Gastroesophageal sphincter (tissue), 4 donors: Measurements from ENCODE around the gene TMEM176B. TPM values are rescaled to one million over a fixed set of nuclear protein-coding genes. Genes with fewer than 3 reads are reported as not detected.

Experiments
- ATAC-seq: fragments of 150-250 bp; one replicate; pipeline ENCODE4 v1.9.1; 2016; ENCODE audit warnings: mild to moderate bottlenecking, moderate library complexity
- H3K27ac ChIP-seq, 4 donors: fragments of 200-600 bp; sonication (generic) in 3 of 4; 1 replicate in 3 of 4; 2 replicates in 1 of 4; pipeline ENCODE4 v1.5.1; 2016 to 2019
- H3K27me3 ChIP-seq: fragments of 200-600 bp; sonication (generic); one replicate; pipeline ENCODE4 v1.5.1; 2019
- H3K36me3 ChIP-seq, 2 donors: fragments of 200-600 bp; sonication (generic); one replicate each; pipeline ENCODE4 v1.5.1; 2019; ENCODE audit warnings: control low read depth in 1 of 2
- H3K4me1 ChIP-seq, 3 donors: fragments of 200-600 bp; sonication (generic); 1 replicate in 2 of 3; 2 replicates in 1 of 3; pipeline ENCODE4 v1.5.1; 2016 to 2019; ENCODE audit warnings: control low read depth in 2 of 3
- H3K4me3 ChIP-seq, 2 donors: fragments of 200-600 bp; sonication (generic); one replicate each; pipeline ENCODE4 v1.5.1; 2019; ENCODE audit warnings: mild to moderate bottlenecking in 1 of 2, moderate library complexity in 1 of 2
- H3K9me3 ChIP-seq, 3 donors: fragments of 200-600 bp; sonication (generic); one replicate each; pipeline ENCODE4 v1.5.1; 2017 to 2019; ENCODE audit warnings: control low read depth in 2 of 3
- EP300 ChIP-seq: sonication (generic); formaldehyde crosslinking; IDR thresholded peaks from one replicate; pipeline ENCODE4 v1.6.1; 2017; ENCODE audit warnings: antibody characterized with exemption, mild to moderate bottlenecking
- POLR2A ChIP-seq, 2 donors: fragments of 450-650 bp; IDR thresholded peaks; one replicate each; pipeline ENCODE4 v1.6.1; 2017; ENCODE audit warnings: antibody characterized with exemption in 2 of 2, mild to moderate bottlenecking in 2 of 2, moderate library complexity in 1 of 2
- POLR2AphosphoS5 ChIP-seq: sonication (generic); formaldehyde crosslinking; IDR thresholded peaks from one replicate; pipeline ENCODE4 v1.6.1; 2017; ENCODE audit warnings: antibody characterized with exemption
- WGBS, 2 donors: methylation state at CpG; one replicate each; pipeline ENCODE4 v1.1.5; 2018; ENCODE audit warnings: low coverage in 1 of 2; 5-methylcytosine and 5-hydroxymethylcytosine counted together
- total RNA-seq, 4 donors: library from RNA; depleted of rRNA; stranded (reverse); fragments of >200 nt; gene quantifications; one replicate each; pipeline ENCODE4 v1.1.0, GENCODE V29; 2016
- TF ChIP-seq, protein P1 (sequence below), 4 experiments: fragments of 200-600 bp in 2 of 4; fragments of 450-650 bp in 2 of 4; sonication (generic) in 1 of 4; IDR thresholded peaks; one replicate each; pipeline ENCODE4 v1.5.1; 2017 to 2019; ENCODE audit warnings: antibody characterized with exemption in 4 of 4, mild to moderate bottlenecking in 2 of 4, moderate library complexity in 2 of 4

The TMEM176B gene
- total RNA-seq, 4 donors from 2014 or later: 18.2 to 69.3 (median 52.6) TPM

DNA sequence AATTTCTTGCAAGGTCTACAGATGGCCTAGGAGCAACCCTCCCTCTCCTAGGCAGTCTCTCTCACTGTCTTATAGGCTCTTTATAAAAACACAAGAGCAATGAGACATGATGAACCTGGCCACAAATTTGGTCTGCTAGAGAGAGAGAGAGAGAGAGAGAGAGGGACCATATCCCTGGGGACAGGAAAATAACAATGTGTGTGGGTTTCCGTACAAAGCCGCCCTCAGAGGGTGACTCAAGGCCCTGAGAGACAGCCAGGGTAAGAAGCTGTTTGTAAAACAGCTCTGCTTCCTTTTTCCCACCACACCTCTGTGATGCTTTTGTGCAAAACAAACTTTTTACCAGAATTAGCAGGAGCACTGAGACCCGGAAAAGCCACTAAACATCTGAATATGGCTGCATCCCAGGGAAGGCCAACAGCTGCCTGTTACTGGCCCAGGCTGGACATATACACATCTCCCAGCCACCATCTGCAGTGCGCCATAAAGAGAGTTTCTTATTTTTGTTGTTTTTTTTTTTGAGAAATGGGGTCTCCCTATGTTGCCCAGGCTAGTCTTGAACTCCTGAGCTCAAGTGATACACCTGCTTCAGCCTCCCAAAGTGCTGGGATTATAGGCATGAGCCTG, 44.6 kb downstream of the TMEM176B start:
- Histone ChIP-seq H3K36me3 (no peaks in the 10 kb centered on the region), H3K4me3 (no peak overlapping the region), H3K27me3 (no peaks in the 10 kb centered on the region), H3K27ac (peak overlapping the region in 3 of 4 donors; percentile 17 to 43 (median 24)), H3K9me3 (no peaks in the 10 kb centered on the region), H3K4me1 (peaks cover 0 to 11% (median 0%) of the 10 kb centered on the region in 3 donors)
- TF ChIP-seq, protein P1, sequence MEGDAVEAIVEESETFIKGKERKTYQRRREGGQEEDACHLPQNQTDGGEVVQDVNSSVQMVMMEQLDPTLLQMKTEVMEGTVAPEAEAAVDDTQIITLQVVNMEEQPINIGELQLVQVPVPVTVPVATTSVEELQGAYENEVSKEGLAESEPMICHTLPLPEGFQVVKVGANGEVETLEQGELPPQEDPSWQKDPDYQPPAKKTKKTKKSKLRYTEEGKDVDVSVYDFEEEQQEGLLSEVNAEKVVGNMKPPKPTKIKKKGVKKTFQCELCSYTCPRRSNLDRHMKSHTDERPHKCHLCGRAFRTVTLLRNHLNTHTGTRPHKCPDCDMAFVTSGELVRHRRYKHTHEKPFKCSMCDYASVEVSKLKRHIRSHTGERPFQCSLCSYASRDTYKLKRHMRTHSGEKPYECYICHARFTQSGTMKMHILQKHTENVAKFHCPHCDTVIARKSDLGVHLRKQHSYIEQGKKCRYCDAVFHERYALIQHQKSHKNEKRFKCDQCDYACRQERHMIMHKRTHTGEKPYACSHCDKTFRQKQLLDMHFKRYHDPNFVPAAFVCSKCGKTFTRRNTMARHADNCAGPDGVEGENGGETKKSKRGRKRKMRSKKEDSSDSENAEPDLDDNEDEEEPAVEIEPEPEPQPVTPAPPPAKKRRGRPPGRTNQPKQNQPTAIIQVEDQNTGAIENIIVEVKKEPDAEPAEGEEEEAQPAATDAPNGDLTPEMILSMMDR (IDR thresholded peaks at IDR 0.05): no peak
- no peak for TF ChIP-seq POLR2AphosphoS5
- no peak for TF ChIP-seq EP300
- no peak for TF ChIP-seq POLR2A (IDR thresholded peaks at IDR 0.05)
- WGBS, 2 donors: 78 to 80% methylated on average over 3 to 4 of the region's 4 CpGs
- ATAC-seq: peak; percentile 16

DNA sequence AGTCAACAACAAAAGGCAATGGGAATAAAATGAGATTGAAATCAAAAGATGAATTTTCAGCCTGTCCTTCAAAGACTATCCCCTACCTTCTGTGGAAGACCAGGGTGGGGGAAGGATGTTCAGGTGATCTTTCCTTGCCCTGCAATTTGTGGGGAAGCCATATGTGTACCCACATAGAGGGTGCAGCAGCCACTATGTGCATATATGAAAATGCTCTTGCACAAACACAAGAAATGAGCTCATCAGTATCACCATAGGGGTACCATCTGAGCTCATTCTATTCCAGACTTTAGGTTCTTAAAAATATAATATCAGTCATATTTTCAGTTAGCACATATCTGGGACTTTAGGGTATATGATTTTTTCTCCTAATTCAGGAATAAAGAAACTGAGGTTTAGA, 45.2 kb downstream of the TMEM176B start:
- no peak for ATAC-seq
- Histone ChIP-seq H3K9me3 (no peaks in the 10 kb centered on the region), H3K4me1 (peaks cover 0 to 11% (median 0%) of the 10 kb centered on the region in 3 donors), H3K27me3 (no peaks in the 10 kb centered on the region), H3K36me3 (no peaks in the 10 kb centered on the region), H3K4me3 (no peak overlapping the region), H3K27ac (peak overlapping the region in 2 of 4 donors; percentile 17 to 43)
- TF ChIP-seq, protein P1 (IDR thresholded peaks at IDR 0.05): no peak
- TF ChIP-seq POLR2AphosphoS5: no peak
- TF ChIP-seq POLR2A (IDR thresholded peaks at IDR 0.05): no peak
- TF ChIP-seq EP300: no peak

DNA sequence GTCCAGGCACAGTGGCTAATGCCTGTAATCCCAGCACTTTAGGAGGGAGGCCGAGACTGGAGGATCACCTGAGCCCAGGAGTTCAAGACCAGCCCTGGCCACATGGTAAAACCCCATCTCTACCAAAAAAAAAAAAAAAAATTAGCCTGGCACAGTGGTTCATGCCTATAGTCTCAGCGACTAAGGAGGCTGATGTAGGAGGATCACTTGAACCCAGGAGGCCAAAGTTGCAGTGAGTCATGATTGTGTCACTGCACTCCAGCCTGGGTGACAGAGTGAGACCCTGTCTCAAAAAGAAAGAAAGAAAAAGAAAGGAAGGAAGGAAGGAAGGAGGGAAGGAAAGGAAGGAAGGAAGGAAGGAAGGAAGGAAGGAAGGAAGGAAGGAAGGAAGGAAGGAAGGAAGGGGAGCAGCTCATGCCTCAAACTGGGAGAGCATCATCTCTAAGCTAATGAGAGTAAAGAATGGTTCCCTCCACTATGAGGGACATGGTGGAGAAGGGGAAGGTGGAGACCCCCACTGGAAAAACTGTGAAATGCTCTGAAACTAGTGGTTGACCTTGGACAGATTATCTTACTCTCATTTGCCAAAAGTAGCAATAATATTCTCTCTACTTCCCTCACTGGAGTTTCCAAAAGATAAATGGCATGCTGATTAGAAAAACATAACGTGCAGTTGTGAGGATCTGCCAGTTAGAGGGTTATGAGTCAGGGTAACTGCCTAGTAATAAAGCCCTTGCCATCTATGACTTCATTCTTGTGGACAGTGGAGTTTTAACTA, 46.1 kb downstream of the TMEM176B start:
- Histone ChIP-seq H3K4me3 (no peak overlapping the region), H3K27ac (no peak overlapping the region), H3K4me1 (peaks cover 0 to 11% (median 0%) of the 10 kb centered on the region in 3 donors), H3K9me3 (no peaks in the 10 kb centered on the region), H3K27me3 (no peaks in the 10 kb centered on the region), H3K36me3 (no peaks in the 10 kb centered on the region)
- WGBS, 2 donors: 14 to 41% methylated on average over 2 to 3 of the region's 3 CpGs
- TF ChIP-seq EP300: no peak
- TF ChIP-seq, protein P1 (IDR thresholded peaks at IDR 0.05): peak in 1 of 4 experiments; percentile 15
- no peak for ATAC-seq

DNA sequence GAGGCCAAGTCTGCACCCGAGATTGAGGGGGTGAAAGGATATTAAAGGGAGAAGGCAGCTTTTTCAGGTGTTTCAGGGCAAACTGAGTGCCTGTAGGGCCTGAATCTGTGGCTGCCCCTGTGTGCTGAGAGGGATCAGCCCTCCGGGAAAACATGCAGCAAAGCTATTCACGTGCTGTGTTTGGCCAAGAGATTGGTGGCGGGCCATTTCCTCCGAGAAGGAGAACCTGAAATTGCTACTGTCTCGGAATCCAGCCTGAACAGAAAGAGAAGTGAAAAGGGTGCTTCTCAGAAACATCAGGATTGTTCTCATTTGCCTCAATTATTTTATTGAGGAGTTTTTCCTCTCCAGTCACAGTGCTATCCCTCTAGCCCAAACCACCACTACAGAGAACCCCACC, 46.9 kb downstream of the TMEM176B start:
- H3K27me3 ChIP-seq: no peaks in the 10 kb centered on the region
- TF ChIP-seq EP300 (no peak), POLR2AphosphoS5 (no peak), POLR2A (IDR thresholded peaks at IDR 0.05) (no peak)
- TF ChIP-seq, protein P1 (IDR thresholded peaks at IDR 0.05): no peak
- peaks cover 0 to 11% (median 0%) of the 10 kb centered on the region in 3 donors for H3K4me1 ChIP-seq
- H3K27ac ChIP-seq: no peak overlapping the region
- H3K36me3 ChIP-seq: no peaks in the 10 kb centered on the region
- H3K4me3 ChIP-seq: no peak overlapping the region
- WGBS, 2 donors: 72 to 86% methylated on average over 5 to 6 of the region's 6 CpGs
- no peaks in the 10 kb centered on the region for H3K9me3 ChIP-seq
- ATAC-seq: no peak

DNA sequence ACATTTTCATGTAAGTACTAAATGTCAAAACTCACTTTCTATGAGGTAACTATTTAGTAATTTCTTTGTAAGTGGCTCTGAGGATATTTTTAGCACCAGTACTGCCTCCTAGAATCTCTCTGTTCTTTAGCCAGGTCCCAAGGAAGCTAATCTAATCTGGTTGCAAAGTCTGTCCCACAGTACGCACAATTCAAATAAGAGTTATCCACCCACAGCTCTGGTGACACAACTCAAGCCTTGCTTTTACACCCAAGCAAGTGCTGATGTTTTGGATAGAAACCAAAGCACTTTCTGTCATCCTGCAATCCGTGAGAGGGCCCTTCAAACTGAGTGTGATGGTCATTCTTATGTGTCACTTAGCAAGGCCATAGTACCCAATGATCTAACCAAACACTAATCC, 48.5 kb downstream of the TMEM176B start:
- Histone ChIP-seq H3K27me3 (no peaks in the 10 kb centered on the region), H3K4me3 (no peak overlapping the region), H3K27ac (no peak overlapping the region), H3K9me3 (no peaks in the 10 kb centered on the region), H3K4me1 (peaks cover 0 to 11% (median 0%) of the 10 kb centered on the region in 3 donors), H3K36me3 (no peaks in the 10 kb centered on the region)
- 30 to 33% methylated on average over 2 of the region's 2 CpGs for WGBS, 2 donors
- no peak for TF ChIP-seq POLR2AphosphoS5
- no peak for TF ChIP-seq POLR2A (IDR thresholded peaks at IDR 0.05)
- TF ChIP-seq, protein P1 (IDR thresholded peaks at IDR 0.05): no peak
- TF ChIP-seq EP300: no peak
- ATAC-seq: peak; percentile 41
